Smooth muscle cell of the coronary artery (primary cell): ENCODE results near the gene JCHAIN. TPM values are rescaled to one million over a fixed set of nuclear protein-coding genes. Genes with fewer than 3 reads are reported as not detected.

Experiments
- total RNA-seq: library from RNA; depleted of rRNA; stranded (reverse); fragments of >200 nt; gene quantifications from 2 replicates; pipeline ENCODE4 v1.2.3, GENCODE V29; 2014; ENCODE audit warnings: low replicate concordance

The JCHAIN gene
- total RNA-seq = 1.1 TPM in 1 of 2 replicates, not detected in the other

GRCh38 chr4:70666369-70666768 is at the start of gene JCHAIN:
Gene JCHAIN, minus strand, starts transcription at chr4:70666508. Its CDS starts 18 bp downstream, at chr4:70666490.

GRCh38 chr4:70687821-70688794 is 21.8 kb upstream of the JCHAIN start, which contains the start of gene UTP3:
Gene UTP3, plus strand, starts transcription at chr4:70688532. Its CDS starts 146 bp downstream, at chr4:70688678.

GRCh38 chr4:70628444-70628843 is 37.9 kb downstream of the JCHAIN start, which contains the start of gene ENAM:
Gene ENAM, plus strand, starts transcription at chr4:70628744. Its CDS starts 757 bp downstream, at chr4:70629501.

Other genes with a start within 250 kb of the JCHAIN start
- gene MUC7, start 194.3 kb downstream of the JCHAIN start, total RNA-seq = not detected in 2 replicates
- gene AMTN, start 147.9 kb downstream of the JCHAIN start, total RNA-seq = 1.1 TPM in 1 of 2 replicates, not detected in the other
- not detected in 2 replicates for gene AMBN, start 74.3 kb downstream of the JCHAIN start, total RNA-seq
- not detected in 2 replicates for gene ENAM, start 37.8 kb downstream of the JCHAIN start, total RNA-seq
- gene UTP3, start 22.0 kb upstream of the JCHAIN start, total RNA-seq = 17.0 and 20.1 TPM in 2 replicates
- gene RUFY3, start 55.5 kb upstream of the JCHAIN start, total RNA-seq = 29.8 and 50.7 TPM in 2 replicates
- gene GRSF1, start 173.4 kb upstream of the JCHAIN start, total RNA-seq = 83.0 and 85.9 TPM in 2 replicates
- 2.5 and 8.2 TPM in 2 replicates for gene MOB1B, start 235.9 kb upstream of the JCHAIN start, total RNA-seq